HUES64 (cell line): ENCODE results near the gene TNFSF18.

Experiments
- H3K27ac ChIP-seq: 2 replicates; pipeline ENCODE4 v1.7.0; 2013; ENCODE audit warnings: low read depth, low read length, inconsistent platforms
- H3K27me3 ChIP-seq: 2 replicates; pipeline ENCODE4 v1.6.1; 2013; ENCODE audit warnings: mild to moderate bottlenecking, low read length; ENCODE audit not compliant: insufficient read depth
- H3K36me3 ChIP-seq: 2 replicates; pipeline ENCODE4 v1.6.1; 2013; ENCODE audit warnings: mild to moderate bottlenecking, low read length; ENCODE audit not compliant: insufficient read depth
- H3K4me1 ChIP-seq: 2 replicates; pipeline ENCODE4 v1.6.1; 2013; ENCODE audit warnings: mild to moderate bottlenecking, low read length, moderate library complexity; ENCODE audit not compliant: insufficient read depth
- H3K4me3 ChIP-seq: 2 replicates; pipeline ENCODE4 v1.5.1; 2013; ENCODE audit warnings: mild to moderate bottlenecking, low read length, moderate library complexity
- H3K9ac ChIP-seq: 2 replicates; pipeline ENCODE4 v1.6.1; 2013; ENCODE audit warnings: mild to moderate bottlenecking, low read depth, low read length
- H3K9me3 ChIP-seq: 2 replicates; pipeline ENCODE4 v1.6.1; 2013; ENCODE audit warnings: low read depth, low read length; ENCODE audit not compliant: insufficient read depth
- WGBS: fragments of 150-250, 120-280 bp; methylation state at CpG from one replicate; pipeline ENCODE4 v1.1.7; 2013; ENCODE audit warnings: missing lambda C conversion rate; 5-methylcytosine and 5-hydroxymethylcytosine counted together

TNFSF18 gene

GRCh38 chr1:173038875-173039554 is 11.7 kb downstream of the TNFSF18 start:
- H3K36me3 ChIP-seq: no peaks in the 10 kb centered on the region
- WGBS: 100% methylated on average over 2 of the region's 2 CpGs
- no peak overlapping the region for H3K4me3 ChIP-seq
- H3K9ac ChIP-seq: no peak overlapping the region
- H3K27ac ChIP-seq: no peak overlapping the region
- 0 out of 2 replicates have a peak, but pooled peaks cover 4% of the 10 kb centered on the region for H3K4me1 ChIP-seq
- no peaks in the 10 kb centered on the region for H3K9me3 ChIP-seq
- H3K27me3 ChIP-seq: no peaks in the 10 kb centered on the region

GRCh38 chr1:173024543-173024942 is 26.2 kb downstream of the TNFSF18 start:
- Histone ChIP-seq H3K9me3 (no peaks in the 10 kb centered on the region), H3K27ac (no peak overlapping the region), H3K27me3 (no peaks in the 10 kb centered on the region), H3K36me3 (no peaks in the 10 kb centered on the region), H3K4me1 (no peaks in the 10 kb centered on the region), H3K9ac (no peak overlapping the region), H3K4me3 (no peak overlapping the region)
- 95% methylated on average over 1 of the region's 1 CpG for WGBS

- Histone ChIP-seq H3K27ac (no peak overlapping the region), H3K4me1 (no peaks in the 10 kb centered on the region), H3K4me3 (no peak overlapping the region), H3K9ac (no peak overlapping the region), H3K36me3 (no peaks in the 10 kb centered on the region), H3K9me3 (no peaks in the 10 kb centered on the region), H3K27me3 (no peaks in the 10 kb centered on the region)
- WGBS: 98% methylated on average over 2 of the region's 3 CpGs
These were observed 27.4 kb downstream of the TNFSF18 start for GRCh38 chr1:173023343-173023742.

- H3K27ac ChIP-seq: no peak overlapping the region
- H3K9ac ChIP-seq: no peak overlapping the region
These were observed 30.5 kb downstream of the TNFSF18 start for GRCh38 chr1:173020138-173020750.

GRCh38 chr1:173017792-173018191 is 32.9 kb downstream of the TNFSF18 start:
- Histone ChIP-seq H3K4me3 (no peak overlapping the region), H3K9me3 (no peaks in the 10 kb centered on the region), H3K9ac (no peak overlapping the region), H3K4me1 (no peaks in the 10 kb centered on the region), H3K36me3 (no peaks in the 10 kb centered on the region), H3K27ac (no peak overlapping the region), H3K27me3 (no peaks in the 10 kb centered on the region)
- 94% methylated on average over 2 of the region's 4 CpGs for WGBS

More at GRCh38 chr1:173020138-173020750, 30.5 kb downstream of the TNFSF18 start:
- 94% methylated on average over 4 of the region's 5 CpGs for WGBS
- H3K4me1 ChIP-seq: no peaks in the 10 kb centered on the region
- H3K4me3 ChIP-seq: no peak overlapping the region
- H3K27me3 ChIP-seq: no peaks in the 10 kb centered on the region
- H3K36me3 ChIP-seq: no peaks in the 10 kb centered on the region
- H3K9me3 ChIP-seq: no peaks in the 10 kb centered on the region

GRCh38 chr1:173016419-173016818 is 34.3 kb downstream of the TNFSF18 start:
- H3K36me3 ChIP-seq: no peaks in the 10 kb centered on the region
- no peak overlapping the region for H3K9ac ChIP-seq
- H3K27ac ChIP-seq: no peak overlapping the region
- WGBS: 98% methylated on average over 1 of the region's 1 CpG
- H3K9me3 ChIP-seq: no peaks in the 10 kb centered on the region
- H3K4me1 ChIP-seq: no peaks in the 10 kb centered on the region
- H3K27me3 ChIP-seq: no peaks in the 10 kb centered on the region
- H3K4me3 ChIP-seq: no peak overlapping the region

- H3K27me3 ChIP-seq: no peaks in the 10 kb centered on the region
- no peaks in the 10 kb centered on the region for H3K36me3 ChIP-seq
- H3K9me3 ChIP-seq: no peaks in the 10 kb centered on the region
- no peak overlapping the region for H3K4me3 ChIP-seq
- no peak overlapping the region for H3K9ac ChIP-seq
- WGBS: 100% methylated on average over 1 of the region's 1 CpG
- H3K27ac ChIP-seq: no peak overlapping the region
- H3K4me1 ChIP-seq: no peaks in the 10 kb centered on the region
These were observed 35.1 kb downstream of the TNFSF18 start for GRCh38 chr1:173015629-173016028.

- Histone ChIP-seq H3K9me3 (no peaks in the 10 kb centered on the region), H3K4me1 (no peaks in the 10 kb centered on the region)
- 100% methylated on average over 1 of the region's 1 CpG for WGBS
These were observed 36.6 kb downstream of the TNFSF18 start for GRCh38 chr1:173014160-173014559.

GRCh38 chr1:173012126-173012525 is 38.6 kb downstream of the TNFSF18 start:
- Histone ChIP-seq H3K27me3 (no peaks in the 10 kb centered on the region), H3K27ac (no peak overlapping the region), H3K9me3 (no peaks in the 10 kb centered on the region), H3K4me3 (no peak overlapping the region), H3K4me1 (no peaks in the 10 kb centered on the region), H3K36me3 (no peaks in the 10 kb centered on the region), H3K9ac (no peak overlapping the region)
- WGBS: 100% methylated on average over 1 of the region's 1 CpG

More at GRCh38 chr1:173014160-173014559, 36.6 kb downstream of the TNFSF18 start:
- H3K27me3 ChIP-seq: no peaks in the 10 kb centered on the region
- no peak overlapping the region for H3K9ac ChIP-seq
- no peaks in the 10 kb centered on the region for H3K36me3 ChIP-seq
- no peak overlapping the region for H3K4me3 ChIP-seq
- no peak overlapping the region for H3K27ac ChIP-seq

- H3K9ac ChIP-seq: no peak overlapping the region
- 92% methylated on average over 1 of the region's 1 CpG for WGBS
- H3K27me3 ChIP-seq: no peaks in the 10 kb centered on the region
These were observed 41.1 kb downstream of the TNFSF18 start for GRCh38 chr1:173009597-173009996.

GRCh38 chr1:173005196-173005864 is 45.4 kb downstream of the TNFSF18 start:
- Histone ChIP-seq H3K4me1 (no peaks in the 10 kb centered on the region; the same call in 1 of the 2 replicates), H3K27ac (no peak overlapping the region), H3K4me3 (no peak overlapping the region), H3K9ac (no peak overlapping the region), H3K27me3 (no peaks in the 10 kb centered on the region), H3K9me3 (peaks cover 5% of the 10 kb centered on the region; the same call in 1 of the 2 replicates), H3K36me3 (no peaks in the 10 kb centered on the region)
- 86% methylated on average over 1 of the region's 2 CpGs for WGBS

More at GRCh38 chr1:173009597-173009996, 41.1 kb downstream of the TNFSF18 start:
- Histone ChIP-seq H3K27ac (no peak overlapping the region), H3K36me3 (no peaks in the 10 kb centered on the region), H3K4me1 (no peaks in the 10 kb centered on the region; the same call in 1 of the 2 replicates), H3K4me3 (no peak overlapping the region), H3K9me3 (no peaks in the 10 kb centered on the region)
